Neural cell (in vitro differentiated cells): Measurements from ENCODE around the gene CHD6.

Experiments
- CTCF ChIP-seq: fragments of 450-650 bp; IDR thresholded peaks from 2 replicates; pipeline ENCODE4 v1.5.1; 2014; ENCODE audit warnings: antibody characterized with exemption, mild to moderate bottlenecking, moderate library complexity; ENCODE audit not compliant: poor library complexity, severe bottlenecking
- EZH2 ChIP-seq: fragments of 200-600, 300-800 bp; shearing (Covaris generic), sonication (generic); IDR thresholded peaks from 2 replicates; pipeline ENCODE4 v1.6.1; 2014; ENCODE audit warnings: antibody characterized with exemption, low read length, borderline replicate concordance, mild to moderate bottlenecking; ENCODE audit not compliant: insufficient read depth, poor library complexity, severe bottlenecking
- POLR2AphosphoS5 ChIP-seq: IDR thresholded peaks from 2 replicates; pipeline ENCODE4 v1.6.1; 2012

GRCh38 chr20:41623625-41624375 is 5.6 kb upstream of the CHD6 start:
- no peak for TF ChIP-seq CTCF
- TF ChIP-seq POLR2AphosphoS5: no peak
- no peak for TF ChIP-seq EZH2
